Left renal cortex interstitium (tissue), 4 donors: ENCODE measurements around the gene GPR25. TPM values are rescaled to one million over a fixed set of nuclear protein-coding genes. Genes with fewer than 3 reads are reported as not detected.

Experiments
- DNase-seq, 4 donors: peaks; one replicate each; pipeline ENCODE4 v3.0.0-alpha.2; 2013; ENCODE audit warnings: low read depth in 4 of 4, low spot score in 2 of 4, missing footprints in 1 of 4
- polyA plus RNA-seq, 4 donors: library from polyadenylated mRNA; unstranded; fragments of 120-200 nt; gene quantifications; one replicate each; pipeline ENCODE4 v1.2.1, GENCODE V29; 2013; ENCODE audit not compliant: insufficient read length in 4 of 4

Gene GPR25
- polyA plus RNA-seq, 4 donors: not detected

GRCh38 chr1:200892958-200893357 lies 20.2 kb downstream of the GPR25 start:
- DNase-seq: no peak

- no peak for DNase-seq
Measured at GRCh38 chr1:200893411-200893901, 20.7 kb downstream of the GPR25 start.

GRCh38 chr1:200894712-200895442 lies 22.1 kb downstream of the GPR25 start, which contains the start of gene INAVA:
Gene INAVA (plus strand): TSS chr1:200894900. CDS start chr1:200898401, 3,501 bp downstream.
- DNase-seq: no peak

DNA sequence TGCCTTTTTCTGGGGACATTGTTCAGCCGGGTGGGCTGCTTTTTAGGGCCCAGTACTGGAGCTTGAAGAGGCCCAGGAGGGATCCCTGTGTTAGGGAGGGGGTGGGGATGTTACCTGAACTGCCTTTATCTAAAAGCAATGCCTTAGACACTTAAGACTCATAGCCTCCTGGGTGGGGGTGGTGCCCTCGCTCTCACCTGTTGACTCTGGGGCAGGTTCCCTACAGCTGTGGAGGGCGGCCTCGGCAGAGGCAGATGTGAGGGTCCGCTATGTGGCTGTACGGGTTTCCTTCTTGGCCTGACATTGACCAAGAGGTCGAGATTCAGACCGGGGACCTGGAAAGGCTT lies 22.6 kb downstream of the GPR25 start:
- DNase-seq: no peak

- no peak for DNase-seq
Measured at GRCh38 chr1:200895801-200896530, 23.2 kb downstream of the GPR25 start.

DNA sequence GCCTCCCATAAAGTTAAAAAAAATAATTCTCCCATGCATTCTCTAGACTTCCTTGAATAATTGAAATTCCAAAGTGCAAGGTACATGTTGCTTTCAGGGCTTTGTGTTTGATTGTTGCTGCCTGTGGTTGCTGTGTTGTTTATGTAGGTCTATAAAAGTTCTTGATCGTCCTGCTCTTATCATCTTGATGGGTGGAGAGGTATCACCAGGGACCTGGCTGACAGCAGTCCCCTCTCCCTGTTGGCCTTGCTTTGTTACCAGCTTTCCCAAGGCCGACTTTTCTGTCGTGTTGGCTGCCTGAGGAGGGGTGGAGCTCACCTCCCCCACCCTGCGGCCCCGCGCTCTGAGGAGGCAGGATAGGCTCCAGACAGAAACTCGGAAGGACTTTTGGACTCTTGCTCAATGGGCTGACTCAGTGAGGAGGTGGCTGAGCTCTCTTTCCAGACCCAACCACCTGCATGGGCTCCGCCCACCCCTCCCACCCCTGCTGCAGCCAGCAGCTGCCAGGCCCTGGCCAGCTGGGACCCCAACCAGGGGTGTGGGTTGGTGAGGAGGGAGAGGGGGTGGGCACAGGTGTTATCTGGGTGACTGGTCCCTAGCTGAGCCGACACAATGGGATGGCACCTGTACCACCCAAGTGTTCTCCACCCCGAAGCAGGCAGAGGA lies 23.9 kb downstream of the GPR25 start:
- DNase-seq: no peak

DNA sequence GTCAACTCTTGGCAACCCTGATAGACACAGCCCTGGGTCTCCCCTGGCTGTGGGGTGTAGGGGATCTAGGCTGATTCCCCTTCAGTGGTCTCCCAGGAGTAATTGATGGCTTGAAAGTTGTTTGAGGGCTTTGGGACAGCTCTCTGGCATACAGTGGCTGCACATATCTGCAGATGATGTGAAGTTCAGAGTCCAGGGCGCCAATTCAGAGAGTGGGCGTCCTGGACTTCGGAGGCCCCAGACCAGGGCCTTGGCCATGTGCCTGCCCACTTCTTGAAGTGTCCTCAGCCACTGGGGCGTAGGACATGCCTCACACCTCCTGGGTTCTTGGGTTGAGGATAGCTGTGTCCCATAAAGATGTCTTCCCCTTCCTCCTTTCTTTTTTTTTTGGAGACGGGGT lies 24.5 kb downstream of the GPR25 start:
- no peak for DNase-seq

- DNase-seq: no peak
Measured at GRCh38 chr1:200899015-200899386, 26.2 kb downstream of the GPR25 start.

DNA sequence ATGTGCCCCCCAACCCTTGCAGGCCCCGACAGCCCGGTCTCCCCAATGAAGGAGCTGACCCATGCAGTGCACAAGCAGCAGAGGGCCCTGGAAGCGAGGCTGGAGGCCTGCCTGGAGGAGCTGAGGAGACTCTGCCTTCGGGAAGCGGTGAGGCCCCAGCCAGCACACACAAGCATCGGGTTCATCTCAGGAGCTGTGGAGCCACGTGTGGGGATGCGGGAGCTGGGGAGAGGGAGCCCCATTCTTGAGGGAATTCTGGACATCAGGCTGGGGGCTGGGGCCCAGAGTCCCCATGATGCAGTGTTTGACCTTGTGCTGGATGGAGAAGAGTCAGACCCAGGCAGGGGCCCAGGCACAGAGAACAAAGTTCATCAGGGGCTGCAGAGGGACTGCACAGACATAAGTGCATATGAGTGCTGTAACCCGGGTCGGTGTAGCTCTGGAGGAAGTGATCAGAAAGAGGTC lies 26.7 kb downstream of the GPR25 start:
- DNase-seq: no peak

GRCh38 chr1:200899954-200900867 lies 27.4 kb downstream of the GPR25 start:
- DNase-seq: no peak

- no peak for DNase-seq
Measured at GRCh38 chr1:200900877-200901276, 28.1 kb downstream of the GPR25 start.

- no peak for DNase-seq
Measured at GRCh38 chr1:200901350-200901749, 28.6 kb downstream of the GPR25 start.

GRCh38 chr1:200901796-200902444 lies 29.1 kb downstream of the GPR25 start:
- no peak for DNase-seq

GRCh38 chr1:200903793-200904192 lies 31.0 kb downstream of the GPR25 start:
- no peak for DNase-seq

GRCh38 chr1:200904772-200905171 lies 32.0 kb downstream of the GPR25 start:
- DNase-seq: no peak

- DNase-seq: no peak
Measured at GRCh38 chr1:200905411-200906052, 32.8 kb downstream of the GPR25 start.

- DNase-seq: no peak
Measured at GRCh38 chr1:200906491-200906890, 33.7 kb downstream of the GPR25 start.

- DNase-seq: no peak
Measured at GRCh38 chr1:200907611-200908097, 34.9 kb downstream of the GPR25 start.

- no peak for DNase-seq
Measured at GRCh38 chr1:200908191-200908868, 35.5 kb downstream of the GPR25 start.
